Hematopoietic multipotent progenitor cell treated with erythropoietin and hydrocortisone succinate and interleukin-3 and kit ligand, for 15 days (in vitro differentiated cells): ENCODE measurements around the gene GRK1.

Experiments
- DNase-seq: peaks from one replicate; pipeline ENCODE4 v3.0.0-alpha.2; 2015; ENCODE audit warnings: low spot score

The GRK1 gene

GRCh38 chr13:113758651-113759524 is 91.9 kb downstream of the GRK1 start, which contains the start of gene TMEM255B:
Gene TMEM255B, plus strand, starts transcription at chr13:113759226. Its CDS starts 44 bp downstream, at chr13:113759270.
- peak; percentile 5 for DNase-seq

GRCh38 chr13:113759525-113760137 is 92.6 kb downstream of the GRK1 start:
- DNase-seq, result no peak

GRCh38 chr13:113761136-113761535 is 94.1 kb downstream of the GRK1 start:
- no peak for DNase-seq

- DNase-seq, result no peak
Measured at GRCh38 chr13:113762075-113762474, 95.1 kb downstream of the GRK1 start.

GRCh38 chr13:113762538-113762937 is 95.5 kb downstream of the GRK1 start:
- no peak for DNase-seq

GRCh38 chr13:113763254-113763653 is 96.2 kb downstream of the GRK1 start:
- DNase-seq, result no peak

- DNase-seq, result no peak
Measured at GRCh38 chr13:113763961-113764792, 97.2 kb downstream of the GRK1 start.

- DNase-seq, result no peak
Measured at GRCh38 chr13:113764793-113765563, 98.0 kb downstream of the GRK1 start.

- DNase-seq, result no peak
Measured at GRCh38 chr13:113765564-113765910, 98.5 kb downstream of the GRK1 start.

GRCh38 chr13:113766035-113766800 is 99.2 kb downstream of the GRK1 start:
- DNase-seq, result no peak

- no peak for DNase-seq
Measured at GRCh38 chr13:113767366-113767765, 100.3 kb downstream of the GRK1 start.

GRCh38 chr13:113768018-113768905 is 101.2 kb downstream of the GRK1 start:
- DNase-seq, result no peak

GRCh38 chr13:113769106-113769505 is 102.1 kb downstream of the GRK1 start:
- DNase-seq, result no peak

GRCh38 chr13:113769881-113770280 is 102.9 kb downstream of the GRK1 start:
- no peak for DNase-seq

- DNase-seq, result no peak
Measured at GRCh38 chr13:113770441-113770840, 103.4 kb downstream of the GRK1 start.

- no peak for DNase-seq
Measured at GRCh38 chr13:113770937-113771336, 103.9 kb downstream of the GRK1 start.

- no peak for DNase-seq
Measured at GRCh38 chr13:113771709-113772331, 104.8 kb downstream of the GRK1 start.

GRCh38 chr13:113774177-113775107 is 107.4 kb downstream of the GRK1 start:
- no peak for DNase-seq
